ENCODE data around the gene SLC17A6.

SLC17A6 gene

GRCh38 chr11:22337596-22338485, at the start of gene SLC17A6:
TSS of gene SLC17A6 (plus strand) at chr11:22338381. CDS start at chr11:22338534, 153 bp downstream.
- no peak for DNase-seq (ENCODE audit: low read depth)

GRCh38 chr11:22302368-22302767, 35.8 kb upstream of the SLC17A6 start:
- no peak for DNase-seq (ENCODE audit: low read depth)

- no peak for DNase-seq (ENCODE audit: low read depth)
These were observed 33.7 kb upstream of the SLC17A6 start for GRCh38 chr11:22304337-22304961.

GRCh38 chr11:22317656-22318055, 20.5 kb upstream of the SLC17A6 start:
- no peak for DNase-seq (ENCODE audit: low read depth)

- no peak for DNase-seq (ENCODE audit: low read depth)
These were observed 6.4 kb upstream of the SLC17A6 start for GRCh38 chr11:22331771-22332170.

- DNase-seq (ENCODE audit: low read depth) = no peak
These were observed 1.6 kb upstream of the SLC17A6 start for GRCh38 chr11:22336587-22336986.

- DNase-seq (ENCODE audit: low read depth) = no peak
These were observed 1.4 kb downstream of the SLC17A6 start for GRCh38 chr11:22339611-22340010.

GRCh38 chr11:22340235-22340634, 2.1 kb downstream of the SLC17A6 start:
- no peak for DNase-seq (ENCODE audit: low read depth)

GRCh38 chr11:22340701-22341587, 2.8 kb downstream of the SLC17A6 start:
- DNase-seq (ENCODE audit: low read depth) = no peak

- DNase-seq (ENCODE audit: low read depth) = no peak
These were observed 3.4 kb downstream of the SLC17A6 start for GRCh38 chr11:22341588-22341931.

- DNase-seq (ENCODE audit: low read depth) = no peak
These were observed 4.2 kb downstream of the SLC17A6 start for GRCh38 chr11:22342211-22343031.

GRCh38 chr11:22343032-22343324, 4.8 kb downstream of the SLC17A6 start:
- no peak for DNase-seq (ENCODE audit: low read depth)

- DNase-seq (ENCODE audit: low read depth) = no peak
These were observed 5.3 kb downstream of the SLC17A6 start for GRCh38 chr11:22343371-22344032.

GRCh38 chr11:22344081-22344480, 5.9 kb downstream of the SLC17A6 start:
- DNase-seq (ENCODE audit: low read depth) = no peak

- no peak for DNase-seq (ENCODE audit: low read depth)
These were observed 8.1 kb downstream of the SLC17A6 start for GRCh38 chr11:22346282-22346681.

- no peak for DNase-seq (ENCODE audit: low read depth)
These were observed 9.8 kb downstream of the SLC17A6 start for GRCh38 chr11:22347857-22348487.

GRCh38 chr11:22349491-22349890, 11.3 kb downstream of the SLC17A6 start:
- no peak for DNase-seq (ENCODE audit: low read depth)

GRCh38 chr11:22359295-22359694, 21.1 kb downstream of the SLC17A6 start:
- no peak for DNase-seq (ENCODE audit: low read depth)

GRCh38 chr11:22371160-22371559, 33.0 kb downstream of the SLC17A6 start:
- DNase-seq (ENCODE audit: low read depth) = no peak

- DNase-seq (ENCODE audit: low read depth) = no peak
These were observed 48.9 kb downstream of the SLC17A6 start for GRCh38 chr11:22387126-22387525.

Measured in activated T-cell treated with anti-CD3 and anti-CD28 coated beads for 24 hours (primary cell).